ENCODE measurements around the gene NUDT5.

DNA sequence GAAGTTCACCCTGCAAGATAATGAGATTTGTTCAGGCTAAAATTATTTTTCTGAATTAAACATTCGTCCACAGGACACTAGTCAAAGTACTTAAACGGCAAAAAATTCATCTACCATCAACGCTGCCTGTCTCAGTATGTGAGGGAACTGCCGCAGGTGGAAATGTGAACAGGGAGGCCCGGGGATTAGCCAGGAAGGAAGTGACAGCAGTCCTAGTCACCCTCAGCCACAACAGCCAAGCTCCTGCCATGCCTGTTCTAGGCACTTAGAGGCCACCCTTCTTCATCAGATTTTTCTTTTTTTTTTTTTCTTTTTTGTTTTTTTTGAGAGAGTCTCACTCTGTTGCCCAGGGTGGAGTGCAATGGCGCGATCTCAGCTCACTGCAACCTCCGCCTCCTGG lies 9.4 kb downstream of the NUDT5 start:
- TF ChIP-seq, protein P1, sequence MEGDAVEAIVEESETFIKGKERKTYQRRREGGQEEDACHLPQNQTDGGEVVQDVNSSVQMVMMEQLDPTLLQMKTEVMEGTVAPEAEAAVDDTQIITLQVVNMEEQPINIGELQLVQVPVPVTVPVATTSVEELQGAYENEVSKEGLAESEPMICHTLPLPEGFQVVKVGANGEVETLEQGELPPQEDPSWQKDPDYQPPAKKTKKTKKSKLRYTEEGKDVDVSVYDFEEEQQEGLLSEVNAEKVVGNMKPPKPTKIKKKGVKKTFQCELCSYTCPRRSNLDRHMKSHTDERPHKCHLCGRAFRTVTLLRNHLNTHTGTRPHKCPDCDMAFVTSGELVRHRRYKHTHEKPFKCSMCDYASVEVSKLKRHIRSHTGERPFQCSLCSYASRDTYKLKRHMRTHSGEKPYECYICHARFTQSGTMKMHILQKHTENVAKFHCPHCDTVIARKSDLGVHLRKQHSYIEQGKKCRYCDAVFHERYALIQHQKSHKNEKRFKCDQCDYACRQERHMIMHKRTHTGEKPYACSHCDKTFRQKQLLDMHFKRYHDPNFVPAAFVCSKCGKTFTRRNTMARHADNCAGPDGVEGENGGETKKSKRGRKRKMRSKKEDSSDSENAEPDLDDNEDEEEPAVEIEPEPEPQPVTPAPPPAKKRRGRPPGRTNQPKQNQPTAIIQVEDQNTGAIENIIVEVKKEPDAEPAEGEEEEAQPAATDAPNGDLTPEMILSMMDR (IDR thresholded peaks at IDR 0.05), result no peak
- TF ChIP-seq EP300 (IDR thresholded peaks at IDR 0.05; ENCODE audit: borderline replicate concordance in 1 of 2, low read depth in 1 of 2, low read length in 1 of 2) (no peak), SMC3 (IDR thresholded peaks at IDR 0.05; ENCODE audit: low read depth, low read length) (no peak), FOXJ3 (CRISPR knock-in tag; IDR thresholded peaks at IDR 0.05) (no peak), MXI1 (IDR thresholded peaks at IDR 0.05; ENCODE audit: low read depth, low read length) (no peak), GATA2 (CRISPR knock-in tag; IDR thresholded peaks at IDR 0.05) (no peak)
- TF ChIP-seq, protein P2, sequence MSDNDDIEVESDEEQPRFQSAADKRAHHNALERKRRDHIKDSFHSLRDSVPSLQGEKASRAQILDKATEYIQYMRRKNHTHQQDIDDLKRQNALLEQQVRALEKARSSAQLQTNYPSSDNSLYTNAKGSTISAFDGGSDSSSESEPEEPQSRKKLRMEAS (IDR thresholded peaks at IDR 0.05; ENCODE audit: low read depth), result no peak
- TF ChIP-seq, protein P3, sequence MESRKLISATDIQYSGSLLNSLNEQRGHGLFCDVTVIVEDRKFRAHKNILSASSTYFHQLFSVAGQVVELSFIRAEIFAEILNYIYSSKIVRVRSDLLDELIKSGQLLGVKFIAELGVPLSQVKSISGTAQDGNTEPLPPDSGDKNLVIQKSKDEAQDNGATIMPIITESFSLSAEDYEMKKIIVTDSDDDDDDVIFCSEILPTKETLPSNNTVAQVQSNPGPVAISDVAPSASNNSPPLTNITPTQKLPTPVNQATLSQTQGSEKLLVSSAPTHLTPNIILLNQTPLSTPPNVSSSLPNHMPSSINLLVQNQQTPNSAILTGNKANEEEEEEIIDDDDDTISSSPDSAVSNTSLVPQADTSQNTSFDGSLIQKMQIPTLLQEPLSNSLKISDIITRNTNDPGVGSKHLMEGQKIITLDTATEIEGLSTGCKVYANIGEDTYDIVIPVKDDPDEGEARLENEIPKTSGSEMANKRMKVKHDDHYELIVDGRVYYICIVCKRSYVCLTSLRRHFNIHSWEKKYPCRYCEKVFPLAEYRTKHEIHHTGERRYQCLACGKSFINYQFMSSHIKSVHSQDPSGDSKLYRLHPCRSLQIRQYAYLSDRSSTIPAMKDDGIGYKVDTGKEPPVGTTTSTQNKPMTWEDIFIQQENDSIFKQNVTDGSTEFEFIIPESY (IDR thresholded peaks at IDR 0.05; ENCODE audit: borderline replicate concordance, low read depth), result no peak
- TF ChIP-seq, protein P4, sequence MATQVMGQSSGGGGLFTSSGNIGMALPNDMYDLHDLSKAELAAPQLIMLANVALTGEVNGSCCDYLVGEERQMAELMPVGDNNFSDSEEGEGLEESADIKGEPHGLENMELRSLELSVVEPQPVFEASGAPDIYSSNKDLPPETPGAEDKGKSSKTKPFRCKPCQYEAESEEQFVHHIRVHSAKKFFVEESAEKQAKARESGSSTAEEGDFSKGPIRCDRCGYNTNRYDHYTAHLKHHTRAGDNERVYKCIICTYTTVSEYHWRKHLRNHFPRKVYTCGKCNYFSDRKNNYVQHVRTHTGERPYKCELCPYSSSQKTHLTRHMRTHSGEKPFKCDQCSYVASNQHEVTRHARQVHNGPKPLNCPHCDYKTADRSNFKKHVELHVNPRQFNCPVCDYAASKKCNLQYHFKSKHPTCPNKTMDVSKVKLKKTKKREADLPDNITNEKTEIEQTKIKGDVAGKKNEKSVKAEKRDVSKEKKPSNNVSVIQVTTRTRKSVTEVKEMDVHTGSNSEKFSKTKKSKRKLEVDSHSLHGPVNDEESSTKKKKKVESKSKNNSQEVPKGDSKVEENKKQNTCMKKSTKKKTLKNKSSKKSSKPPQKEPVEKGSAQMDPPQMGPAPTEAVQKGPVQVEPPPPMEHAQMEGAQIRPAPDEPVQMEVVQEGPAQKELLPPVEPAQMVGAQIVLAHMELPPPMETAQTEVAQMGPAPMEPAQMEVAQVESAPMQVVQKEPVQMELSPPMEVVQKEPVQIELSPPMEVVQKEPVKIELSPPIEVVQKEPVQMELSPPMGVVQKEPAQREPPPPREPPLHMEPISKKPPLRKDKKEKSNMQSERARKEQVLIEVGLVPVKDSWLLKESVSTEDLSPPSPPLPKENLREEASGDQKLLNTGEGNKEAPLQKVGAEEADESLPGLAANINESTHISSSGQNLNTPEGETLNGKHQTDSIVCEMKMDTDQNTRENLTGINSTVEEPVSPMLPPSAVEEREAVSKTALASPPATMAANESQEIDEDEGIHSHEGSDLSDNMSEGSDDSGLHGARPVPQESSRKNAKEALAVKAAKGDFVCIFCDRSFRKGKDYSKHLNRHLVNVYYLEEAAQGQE (IDR thresholded peaks at IDR 0.05; ENCODE audit: low read depth, low read length), result no peak
- TF ChIP-seq, protein P5, sequence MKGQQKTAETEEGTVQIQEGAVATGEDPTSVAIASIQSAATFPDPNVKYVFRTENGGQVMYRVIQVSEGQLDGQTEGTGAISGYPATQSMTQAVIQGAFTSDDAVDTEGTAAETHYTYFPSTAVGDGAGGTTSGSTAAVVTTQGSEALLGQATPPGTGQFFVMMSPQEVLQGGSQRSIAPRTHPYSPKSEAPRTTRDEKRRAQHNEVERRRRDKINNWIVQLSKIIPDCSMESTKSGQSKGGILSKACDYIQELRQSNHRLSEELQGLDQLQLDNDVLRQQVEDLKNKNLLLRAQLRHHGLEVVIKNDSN (IDR thresholded peaks at IDR 0.05; ENCODE audit: borderline replicate concordance, low read depth), result no peak
